SK-N-SH (cell line): Measurements from ENCODE around the gene WFIKKN1. TPM values are rescaled to one million over a fixed set of nuclear protein-coding genes. Genes with fewer than 3 reads are reported as not detected.

Experiments used
- CTCF ChIA-PET: fragments of 300-600, 350-600 bp; formaldehyde crosslinking; extraction: SDS; loops from one replicate; lab custom pipeline; 2021; lab: Yijun Ruan, JAX
- POLR2A ChIA-PET: fragments of 350-600 bp; sonication (Branson Sonifier 250); formaldehyde crosslinking; extraction: SDS; loops from one replicate; lab custom pipeline; 2020; ENCODE audit warnings: antibody characterized with exemption, inconsistent platforms; lab: Yijun Ruan, JAX
- DNase-seq: peaks from one replicate; pipeline ENCODE4 v3.0.0; 2012
- H2AFZ ChIP-seq: fragments of 200-600 bp; sonication (generic); 2 replicates; pipeline ENCODE4 v1.8.1; 2016; ENCODE audit warnings: antibody characterized with exemption, mild to moderate bottlenecking, low read depth
- H3F3A ChIP-seq: fragments of 200-600 bp; sonication (generic); replicated peaks from 2 replicates; pipeline ENCODE3; 2016; ENCODE audit warnings: antibody characterized with exemption, mild to moderate bottlenecking; ENCODE audit not compliant: insufficient read depth
- H3K27ac ChIP-seq, 2 experiments: fragments of 200-500 bp in 1 of 2; fragments of 200-600 bp in 1 of 2; sonication (Bioruptor generic) in 1 of 2; sonication (generic), shearing (Covaris generic) in 1 of 2; 2 replicates each; pipeline versions ENCODE4 v1.5.1 to v1.6.1; 2014 to 2016; ENCODE audit warnings: low read depth in 2 of 2, inconsistent platforms in 1 of 2, low read length in 1 of 2, mild to moderate bottlenecking in 1 of 2, mixed read lengths in 1 of 2
- H3K27me3 ChIP-seq: fragments of 200-600 bp; sonication (generic), shearing (Covaris generic); 2 replicates; pipeline ENCODE4 v1.6.1; 2016; ENCODE audit warnings: mixed run types; ENCODE audit not compliant: insufficient read depth
- H3K36me3 ChIP-seq, 2 experiments: fragments of 200-500 bp in 1 of 2; fragments of 200-600 bp in 1 of 2; sonication (Bioruptor generic) in 1 of 2; sonication (generic) in 1 of 2; replicated peaks in 1 of 2; 2 replicates each; pipeline versions ENCODE3 to v1.5.1; 2014 to 2016; ENCODE audit warnings: low read length in 1 of 2, mild to moderate bottlenecking in 1 of 2; ENCODE audit not compliant: insufficient read depth in 2 of 2, control insufficient read depth in 1 of 2
- H3K4me1 ChIP-seq, 2 experiments: fragments of 200-500 bp in 1 of 2; fragments of 200-600 bp in 1 of 2; sonication (Bioruptor generic) in 1 of 2; sonication (generic), shearing (Covaris generic) in 1 of 2; 2 replicates each; pipeline versions ENCODE4 v1.5.1 to v1.6.1; 2014 to 2016; ENCODE audit warnings: low read depth in 1 of 2, low read length in 1 of 2, mixed run types in 1 of 2; ENCODE audit not compliant: insufficient read depth in 2 of 2, control insufficient read depth in 1 of 2
- H3K4me2 ChIP-seq: fragments of 200-600 bp; sonication (generic), shearing (Covaris generic); 2 replicates; pipeline ENCODE4 v1.6.1; 2017; ENCODE audit warnings: mixed run types
- H3K4me3 ChIP-seq, 2 experiments: fragments of 200-500 bp in 1 of 2; fragments of 200-600 bp in 1 of 2; sonication (Bioruptor generic) in 1 of 2; sonication (generic), shearing (Covaris generic) in 1 of 2; 2 replicates each; pipeline versions ENCODE4 v1.5.1 to v1.8.1; 2014 to 2016; ENCODE audit warnings: low read depth in 2 of 2, inconsistent platforms in 1 of 2, low read length in 1 of 2, mild to moderate bottlenecking in 1 of 2, mixed read lengths in 1 of 2, moderate library complexity in 1 of 2
- H3K79me2 ChIP-seq: fragments of 200-600 bp; sonication (generic); 2 replicates; pipeline ENCODE4 v1.8.1; 2017; ENCODE audit warnings: mild to moderate bottlenecking; ENCODE audit not compliant: insufficient read depth
- H3K9ac ChIP-seq: fragments of 200-600 bp; sonication (generic); 2 replicates; pipeline ENCODE4 v1.6.1; 2017; ENCODE audit warnings: mixed run types
- H3K9me2 ChIP-seq: fragments of 200-600 bp; sonication (generic); 2 replicates; pipeline ENCODE4 v1.6.1; 2017; ENCODE audit warnings: mixed run types
- H3K9me3 ChIP-seq: fragments of 200-600 bp; sonication (generic); 2 replicates; pipeline ENCODE4 v1.6.1; 2017; ENCODE audit warnings: mixed run types, mild to moderate bottlenecking, moderate library complexity
- H4K20me1 ChIP-seq: fragments of 200-600 bp; sonication (generic); 2 replicates; pipeline ENCODE4 v1.6.1; 2017; ENCODE audit warnings: mild to moderate bottlenecking, mixed run types; ENCODE audit not compliant: insufficient read depth
- EZH2phosphoT487 ChIP-seq: fragments of 200-600 bp; sonication (generic); IDR thresholded peaks from 2 replicates; pipeline ENCODE4 v1.6.1; 2017; ENCODE audit warnings: low read depth, mixed run types, mild to moderate bottlenecking, antibody characterized with exemption, moderate library complexity, borderline replicate concordance
- FOSL2 ChIP-seq: IDR thresholded peaks from 2 replicates; pipeline ENCODE4 v1.4.0; 2012; ENCODE audit warnings: low read depth, mild to moderate bottlenecking, moderate library complexity, borderline replicate concordance
- FOXJ3 ChIP-seq: sonication (generic); formaldehyde crosslinking; IDR thresholded peaks from 2 replicates; pipeline ENCODE4 v1.5.1; 2020; ENCODE audit warnings: mild to moderate bottlenecking, missing genetic modification reagents
- FOXM1 ChIP-seq: IDR thresholded peaks from 2 replicates; pipeline ENCODE4 v1.4.0; 2012; ENCODE audit warnings: low read depth, mild to moderate bottlenecking
- MXI1 ChIP-seq: IDR thresholded peaks from 2 replicates; pipeline ENCODE4 v1.6.1; 2012; ENCODE audit warnings: mild to moderate bottlenecking, low read depth, low read length, improper control_type of control experiment
- NFIC ChIP-seq: IDR thresholded peaks from 2 replicates; pipeline ENCODE4 v1.4.0; 2012; ENCODE audit warnings: borderline replicate concordance
- POLR2AphosphoS5 ChIP-seq: IDR thresholded peaks from 2 replicates; pipeline ENCODE4 v1.6.1; 2012; ENCODE audit warnings: low read depth, low read length
- RAD21 ChIP-seq: IDR thresholded peaks from 2 replicates; pipeline ENCODE4 v1.6.1; 2012; ENCODE audit warnings: mild to moderate bottlenecking, low read length
- RCOR1 ChIP-seq: fragments of 150-350 bp; IDR thresholded peaks from 2 replicates; pipeline ENCODE4 v1.6.1; 2017; ENCODE audit warnings: antibody characterized with exemption, low read length
- REST ChIP-seq: IDR thresholded peaks from 2 replicates; pipeline ENCODE4 v1.6.1; 2012; ENCODE audit warnings: mild to moderate bottlenecking, low read depth, low read length, moderate library complexity
- RFX5 ChIP-seq: IDR thresholded peaks from 2 replicates; pipeline ENCODE4 v1.6.1; 2012; ENCODE audit warnings: mild to moderate bottlenecking, improper control_type of control experiment, low read length
- SIN3A ChIP-seq: IDR thresholded peaks from 2 replicates; pipeline ENCODE4 v1.6.1; 2012; ENCODE audit warnings: low read depth, mild to moderate bottlenecking, low read length, moderate library complexity, borderline replicate concordance
- SMC3 ChIP-seq: IDR thresholded peaks from 2 replicates; pipeline ENCODE4 v1.6.1; 2012; ENCODE audit warnings: low read depth, low read length, improper control_type of control experiment
- TAF1 ChIP-seq: IDR thresholded peaks from 2 replicates; pipeline ENCODE4 v1.6.1; 2012; ENCODE audit warnings: low read depth, mild to moderate bottlenecking, low read length, moderate library complexity, borderline replicate concordance
- TCF12 ChIP-seq: IDR thresholded peaks from 2 replicates; pipeline ENCODE4 v1.4.0; 2012
- TEAD4 ChIP-seq: IDR thresholded peaks from 2 replicates; pipeline ENCODE4 v1.4.0; 2012; ENCODE audit warnings: mild to moderate bottlenecking, borderline replicate concordance; ENCODE audit not compliant: insufficient read depth
- USF1 ChIP-seq: IDR thresholded peaks from 2 replicates; pipeline ENCODE4 v1.4.0; 2012; ENCODE audit warnings: low read depth, borderline replicate concordance
- USF2 ChIP-seq: fragments of 150-350 bp; IDR thresholded peaks from 2 replicates; pipeline ENCODE4 v1.6.1; 2017; ENCODE audit warnings: antibody characterized with exemption, low read length, low read depth, borderline replicate concordance
- ZBTB33 ChIP-seq: IDR thresholded peaks from 2 replicates; pipeline ENCODE4 v1.4.0; 2012; ENCODE audit warnings: low read depth, borderline replicate concordance
- WGBS: methylation state at CpG from one replicate; pipeline ENCODE4 v1.1.6; 2017; ENCODE audit warnings: low lambda C conversion rate; 5-methylcytosine and 5-hydroxymethylcytosine counted together
- polyA plus RNA-seq, 3 experiments: library from polyadenylated mRNA; depleted of rRNA; stranded (reverse); fragments of >200 nt; gene quantifications; 2 replicates each; pipeline ENCODE4 v1.2.3, GENCODE V29; 2012

The WFIKKN1 gene
- polyA plus RNA-seq, 1 of the 3 experiments (the other 2 are of a cell fraction) = 0.16 TPM

GRCh38 chr16:676565-676902, 45.7 kb downstream of the WFIKKN1 start (continued):
- TF ChIP-seq FOXM1 = no peak
- no peak for TF ChIP-seq RAD21
- no peak for TF ChIP-seq ZBTB33
- no peak for TF ChIP-seq TCF12

GRCh38 chr16:676913-677312, 46.1 kb downstream of the WFIKKN1 start:
- POLR2A ChIA-PET = interaction anchor here (1.0 kb wide), 1 partner anchor 28 kb away, joined by 3 read pairs; the partner anchor contains the start of gene WDR90
- TF ChIP-seq NFIC (no peak), FOXJ3 (CRISPR knock-in tag) (no peak), TAF1 (no peak), REST (no peak), SIN3A (no peak), TEAD4 (no peak), SMC3 (no peak), ZBTB33 (no peak), RFX5 (no peak), TCF12 (no peak), POLR2AphosphoS5 (no peak), USF2 (no peak), FOSL2 (no peak), USF1 (no peak), MXI1 (no peak), RCOR1 (no peak), EZH2phosphoT487 (no peak)
- H3F3A ChIP-seq = peaks cover 14% of the 10 kb centered on the region
- H3K9ac ChIP-seq = no peak overlapping the region
- H3K27ac ChIP-seq = no peak overlapping the region
- no peak overlapping the region for H3K4me2 ChIP-seq
- peaks cover 13% of the 10 kb centered on the region for H4K20me1 ChIP-seq
- DNase-seq = no peak
- no peaks in the 10 kb centered on the region for H3K9me2 ChIP-seq
- H2AFZ ChIP-seq = no peak overlapping the region
- H3K27me3 ChIP-seq = no peaks in the 10 kb centered on the region
- no peak overlapping the region for H3K4me3 ChIP-seq
- 96% methylated on average over 22 of the region's 23 CpGs for WGBS
- peaks cover 15% of the 10 kb centered on the region for H3K79me2 ChIP-seq
- CTCF ChIA-PET = interaction anchor here (1.0 to 4.6 kb wide), 4 partner anchors 9 to 44 kb away, joined by 3 to 20 read pairs (median 10); partner anchors contain the start of genes ANTKMT and RHOT2
- peaks cover 8 to 26% of the 10 kb centered on the region in 2 experiments; a peak in 2 of 4 replicates for H3K4me1 ChIP-seq
- peaks cover 4 to 34% of the 10 kb centered on the region in 2 experiments for H3K36me3 ChIP-seq
- no peaks in the 10 kb centered on the region for H3K9me3 ChIP-seq
